ENCODE data around the gene INAVA. TPM values are rescaled to one million over a fixed set of nuclear protein-coding genes. Genes with fewer than 3 reads are reported as not detected.
A peak's percentile ranks its signal among the peaks of the same experiment; 100 is the strongest.

Gene INAVA
- total and polyA plus RNA-seq, 2 of the 13 experiments (the other 11 are each of a cell fraction or from before 2014, with no cell fraction given) = 6.0 to 13.5 TPM

DNA sequence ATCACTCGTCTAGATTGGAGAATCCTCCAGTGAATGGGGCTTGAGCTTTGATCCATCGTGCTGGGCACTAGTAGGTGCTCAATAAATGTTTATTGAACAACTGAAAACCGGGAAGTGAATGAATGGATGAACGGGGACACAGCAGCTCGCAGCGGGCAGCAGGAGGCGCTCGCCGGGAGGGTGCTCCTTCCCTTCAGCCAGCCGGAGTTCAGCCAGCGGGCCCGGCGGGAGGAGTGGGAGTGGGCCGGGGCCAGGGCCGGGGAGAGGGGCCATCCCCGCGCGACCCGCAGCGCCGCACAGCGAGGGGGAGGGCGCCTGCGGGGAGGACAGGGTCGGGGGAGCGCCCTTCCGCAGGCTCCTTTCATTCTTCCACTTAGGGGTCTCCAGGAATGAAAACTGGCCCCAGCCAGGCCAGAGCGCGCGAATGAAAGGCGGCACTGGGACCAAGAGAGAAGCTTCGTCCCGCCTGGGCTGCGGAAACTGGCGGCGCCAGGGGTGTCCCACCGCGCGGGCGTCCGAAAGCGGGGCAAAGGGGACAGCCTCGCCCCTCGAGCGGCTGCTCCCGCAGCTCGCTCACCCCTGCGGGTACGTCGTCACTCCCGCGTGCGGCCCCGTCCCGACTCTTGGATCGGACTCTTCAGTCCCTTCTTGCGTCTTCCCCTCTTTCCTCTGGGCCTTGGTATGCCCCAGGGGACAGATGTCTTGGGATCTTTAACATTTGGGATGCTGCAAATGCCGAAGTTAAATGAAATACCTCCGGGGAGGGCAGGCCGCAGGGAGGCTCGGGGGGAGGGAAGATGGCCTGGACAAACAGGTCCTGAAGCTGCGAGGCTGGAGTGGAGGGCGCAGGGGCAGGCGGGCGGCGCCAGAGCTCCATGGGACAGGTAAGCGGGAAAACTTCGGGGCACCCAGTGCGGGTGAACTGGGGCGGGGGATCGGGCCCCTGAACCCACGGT lies 3.6 kb upstream of the INAVA start (continued):
- TF ChIP-seq, protein P1, sequence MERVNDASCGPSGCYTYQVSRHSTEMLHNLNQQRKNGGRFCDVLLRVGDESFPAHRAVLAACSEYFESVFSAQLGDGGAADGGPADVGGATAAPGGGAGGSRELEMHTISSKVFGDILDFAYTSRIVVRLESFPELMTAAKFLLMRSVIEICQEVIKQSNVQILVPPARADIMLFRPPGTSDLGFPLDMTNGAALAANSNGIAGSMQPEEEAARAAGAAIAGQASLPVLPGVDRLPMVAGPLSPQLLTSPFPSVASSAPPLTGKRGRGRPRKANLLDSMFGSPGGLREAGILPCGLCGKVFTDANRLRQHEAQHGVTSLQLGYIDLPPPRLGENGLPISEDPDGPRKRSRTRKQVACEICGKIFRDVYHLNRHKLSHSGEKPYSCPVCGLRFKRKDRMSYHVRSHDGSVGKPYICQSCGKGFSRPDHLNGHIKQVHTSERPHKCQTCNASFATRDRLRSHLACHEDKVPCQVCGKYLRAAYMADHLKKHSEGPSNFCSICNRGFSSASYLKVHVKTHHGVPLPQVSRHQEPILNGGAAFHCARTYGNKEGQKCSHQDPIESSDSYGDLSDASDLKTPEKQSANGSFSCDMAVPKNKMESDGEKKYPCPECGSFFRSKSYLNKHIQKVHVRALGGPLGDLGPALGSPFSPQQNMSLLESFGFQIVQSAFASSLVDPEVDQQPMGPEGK (CRISPR knock-in tag; IDR thresholded peaks at IDR 0.05) = peak; percentile 72
- TF ChIP-seq, protein P2, sequence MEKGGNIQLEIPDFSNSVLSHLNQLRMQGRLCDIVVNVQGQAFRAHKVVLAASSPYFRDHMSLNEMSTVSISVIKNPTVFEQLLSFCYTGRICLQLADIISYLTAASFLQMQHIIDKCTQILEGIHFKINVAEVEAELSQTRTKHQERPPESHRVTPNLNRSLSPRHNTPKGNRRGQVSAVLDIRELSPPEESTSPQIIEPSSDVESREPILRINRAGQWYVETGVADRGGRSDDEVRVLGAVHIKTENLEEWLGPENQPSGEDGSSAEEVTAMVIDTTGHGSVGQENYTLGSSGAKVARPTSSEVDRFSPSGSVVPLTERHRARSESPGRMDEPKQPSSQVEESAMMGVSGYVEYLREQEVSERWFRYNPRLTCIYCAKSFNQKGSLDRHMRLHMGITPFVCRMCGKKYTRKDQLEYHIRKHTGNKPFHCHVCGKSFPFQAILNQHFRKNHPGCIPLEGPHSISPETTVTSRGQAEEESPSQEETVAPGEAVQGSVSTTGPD (CRISPR knock-in tag; IDR thresholded peaks at IDR 0.05) = no peak
- TF ChIP-seq, protein P3, sequence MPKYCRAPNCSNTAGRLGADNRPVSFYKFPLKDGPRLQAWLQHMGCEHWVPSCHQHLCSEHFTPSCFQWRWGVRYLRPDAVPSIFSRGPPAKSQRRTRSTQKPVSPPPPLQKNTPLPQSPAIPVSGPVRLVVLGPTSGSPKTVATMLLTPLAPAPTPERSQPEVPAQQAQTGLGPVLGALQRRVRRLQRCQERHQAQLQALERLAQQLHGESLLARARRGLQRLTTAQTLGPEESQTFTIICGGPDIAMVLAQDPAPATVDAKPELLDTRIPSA (CRISPR knock-in tag; IDR thresholded peaks at IDR 0.05; ENCODE audit: borderline replicate concordance) = no peak
- TF ChIP-seq NFYC (CRISPR knock-in tag; IDR thresholded peaks at IDR 0.05) = no peak
- TF ChIP-seq HNF4A (CRISPR knock-in tag; IDR thresholded peaks at IDR 0.05) = no peak; the same call in 1 of the 2 replicates
- TF ChIP-seq, protein P4, sequence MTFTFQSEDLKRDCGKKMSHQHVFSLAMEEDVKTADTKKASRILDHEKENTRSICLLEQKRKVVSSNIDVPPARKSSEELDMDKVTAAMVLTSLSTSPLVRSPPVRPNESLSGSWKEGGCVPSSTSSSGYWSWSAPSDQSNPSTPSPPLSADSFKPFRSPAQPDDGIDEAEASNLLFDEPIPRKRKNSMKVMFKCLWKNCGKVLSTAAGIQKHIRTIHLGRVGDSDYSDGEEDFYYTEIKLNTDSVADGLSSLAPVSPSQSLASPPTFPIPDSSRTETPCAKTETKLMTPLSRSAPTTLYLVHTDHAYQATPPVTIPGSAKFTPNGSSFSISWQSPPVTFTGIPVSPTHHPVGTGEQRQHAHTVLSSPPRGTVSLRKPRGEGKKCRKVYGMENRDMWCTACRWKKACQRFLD (CRISPR knock-in tag; IDR thresholded peaks at IDR 0.05; ENCODE audit: borderline replicate concordance) = peak; percentile 59; the same call in 1 of the 2 replicates
- TF ChIP-seq PHF8 (CRISPR knock-in tag; IDR thresholded peaks at IDR 0.05) = peak; percentile 56; the same call in 1 of the 2 replicates
- TF ChIP-seq, protein P5, sequence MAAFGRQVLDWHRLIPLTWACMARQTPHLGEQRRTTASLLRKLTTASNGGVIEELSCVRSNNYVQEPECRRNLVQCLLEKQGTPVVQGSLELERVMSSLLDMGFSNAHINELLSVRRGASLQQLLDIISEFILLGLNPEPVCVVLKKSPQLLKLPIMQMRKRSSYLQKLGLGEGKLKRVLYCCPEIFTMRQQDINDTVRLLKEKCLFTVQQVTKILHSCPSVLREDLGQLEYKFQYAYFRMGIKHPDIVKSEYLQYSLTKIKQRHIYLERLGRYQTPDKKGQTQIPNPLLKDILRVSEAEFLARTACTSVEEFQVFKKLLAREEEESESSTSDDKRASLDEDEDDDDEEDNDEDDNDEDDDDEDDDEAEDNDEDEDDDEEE (CRISPR knock-in tag; IDR thresholded peaks at IDR 0.05) = 0 out of 2 replicates have a peak, but pooled peaks have one; percentile 41
- TF ChIP-seq, protein P6, sequence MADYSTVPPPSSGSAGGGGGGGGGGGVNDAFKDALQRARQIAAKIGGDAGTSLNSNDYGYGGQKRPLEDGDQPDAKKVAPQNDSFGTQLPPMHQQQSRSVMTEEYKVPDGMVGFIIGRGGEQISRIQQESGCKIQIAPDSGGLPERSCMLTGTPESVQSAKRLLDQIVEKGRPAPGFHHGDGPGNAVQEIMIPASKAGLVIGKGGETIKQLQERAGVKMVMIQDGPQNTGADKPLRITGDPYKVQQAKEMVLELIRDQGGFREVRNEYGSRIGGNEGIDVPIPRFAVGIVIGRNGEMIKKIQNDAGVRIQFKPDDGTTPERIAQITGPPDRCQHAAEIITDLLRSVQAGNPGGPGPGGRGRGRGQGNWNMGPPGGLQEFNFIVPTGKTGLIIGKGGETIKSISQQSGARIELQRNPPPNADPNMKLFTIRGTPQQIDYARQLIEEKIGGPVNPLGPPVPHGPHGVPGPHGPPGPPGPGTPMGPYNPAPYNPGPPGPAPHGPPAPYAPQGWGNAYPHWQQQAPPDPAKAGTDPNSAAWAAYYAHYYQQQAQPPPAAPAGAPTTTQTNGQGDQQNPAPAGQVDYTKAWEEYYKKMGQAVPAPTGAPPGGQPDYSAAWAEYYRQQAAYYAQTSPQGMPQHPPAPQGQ (CRISPR knock-in tag; IDR thresholded peaks at IDR 0.05; ENCODE audit: borderline replicate concordance) = no peak
- peak; percentile 23; the same call in 1 of the 2 replicates for TF ChIP-seq SMC3 (IDR thresholded peaks at IDR 0.05; ENCODE audit: low read length)
- TF ChIP-seq, protein P7, sequence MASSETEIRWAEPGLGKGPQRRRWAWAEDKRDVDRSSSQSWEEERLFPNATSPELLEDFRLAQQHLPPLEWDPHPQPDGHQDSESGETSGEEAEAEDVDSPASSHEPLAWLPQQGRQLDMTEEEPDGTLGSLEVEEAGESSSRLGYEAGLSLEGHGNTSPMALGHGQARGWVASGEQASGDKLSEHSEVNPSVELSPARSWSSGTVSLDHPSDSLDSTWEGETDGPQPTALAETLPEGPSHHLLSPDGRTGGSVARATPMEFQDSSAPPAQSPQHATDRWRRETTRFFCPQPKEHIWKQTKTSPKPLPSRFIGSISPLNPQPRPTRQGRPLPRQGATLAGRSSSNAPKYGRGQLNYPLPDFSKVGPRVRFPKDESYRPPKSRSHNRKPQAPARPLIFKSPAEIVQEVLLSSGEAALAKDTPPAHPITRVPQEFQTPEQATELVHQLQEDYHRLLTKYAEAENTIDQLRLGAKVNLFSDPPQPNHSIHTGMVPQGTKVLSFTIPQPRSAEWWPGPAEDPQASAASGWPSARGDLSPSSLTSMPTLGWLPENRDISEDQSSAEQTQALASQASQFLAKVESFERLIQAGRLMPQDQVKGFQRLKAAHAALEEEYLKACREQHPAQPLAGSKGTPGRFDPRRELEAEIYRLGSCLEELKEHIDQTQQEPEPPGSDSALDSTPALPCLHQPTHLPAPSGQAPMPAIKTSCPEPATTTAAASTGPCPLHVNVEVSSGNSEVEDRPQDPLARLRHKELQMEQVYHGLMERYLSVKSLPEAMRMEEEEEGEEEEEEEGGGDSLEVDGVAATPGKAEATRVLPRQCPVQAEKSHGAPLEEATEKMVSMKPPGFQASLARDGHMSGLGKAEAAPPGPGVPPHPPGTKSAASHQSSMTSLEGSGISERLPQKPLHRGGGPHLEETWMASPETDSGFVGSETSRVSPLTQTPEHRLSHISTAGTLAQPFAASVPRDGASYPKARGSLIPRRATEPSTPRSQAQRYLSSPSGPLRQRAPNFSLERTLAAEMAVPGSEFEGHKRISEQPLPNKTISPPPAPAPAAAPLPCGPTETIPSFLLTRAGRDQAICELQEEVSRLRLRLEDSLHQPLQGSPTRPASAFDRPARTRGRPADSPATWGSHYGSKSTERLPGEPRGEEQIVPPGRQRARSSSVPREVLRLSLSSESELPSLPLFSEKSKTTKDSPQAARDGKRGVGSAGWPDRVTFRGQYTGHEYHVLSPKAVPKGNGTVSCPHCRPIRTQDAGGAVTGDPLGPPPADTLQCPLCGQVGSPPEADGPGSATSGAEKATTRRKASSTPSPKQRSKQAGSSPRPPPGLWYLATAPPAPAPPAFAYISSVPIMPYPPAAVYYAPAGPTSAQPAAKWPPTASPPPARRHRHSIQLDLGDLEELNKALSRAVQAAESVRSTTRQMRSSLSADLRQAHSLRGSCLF (CRISPR knock-in tag; IDR thresholded peaks at IDR 0.05; ENCODE audit: borderline replicate concordance) = no peak
- no peak for TF ChIP-seq PHF20 (CRISPR knock-in tag; IDR thresholded peaks at IDR 0.05)
- TF ChIP-seq ZNF20 (CRISPR knock-in tag; IDR thresholded peaks at IDR 0.05) = no peak
